H9 (cell line): ENCODE measurements around the gene MALAT1. TPM values are rescaled to one million over a fixed set of nuclear protein-coding genes. Genes with fewer than 3 reads are reported as not detected.

Source experiments
- DNase-seq: peaks from one replicate; pipeline ENCODE4 v3.0.0-alpha.2; 2017
- H2AFZ ChIP-seq: one replicate; pipeline ENCODE4 v1.6.1; 2013; ENCODE audit warnings: mild to moderate bottlenecking, low read length, control low read depth, moderate library complexity
- H2AK5ac ChIP-seq: 2 replicates; pipeline ENCODE4 v1.6.1; 2013; ENCODE audit warnings: low read length, control low read depth, mixed read lengths; ENCODE audit not compliant: insufficient read length
- H2BK120ac ChIP-seq: one replicate; pipeline ENCODE4 v1.6.1; 2013; ENCODE audit warnings: low read depth, mild to moderate bottlenecking, low read length, control low read depth, inconsistent platforms; ENCODE audit not compliant: poor library complexity, severe bottlenecking
- H2BK12ac ChIP-seq: 2 replicates; pipeline ENCODE4 v1.6.1; 2013; ENCODE audit warnings: low read length, control low read depth, mixed read lengths, low read depth; ENCODE audit not compliant: insufficient read length
- H2BK15ac ChIP-seq: 2 replicates; pipeline ENCODE4 v1.6.1; 2013; ENCODE audit warnings: low read depth, low read length, control low read depth
- H2BK20ac ChIP-seq: one replicate; pipeline ENCODE4 v1.6.1; 2013; ENCODE audit warnings: low read depth, mild to moderate bottlenecking, low read length, control low read depth, inconsistent platforms; ENCODE audit not compliant: poor library complexity, severe bottlenecking
- H2BK5ac ChIP-seq: 2 replicates; pipeline ENCODE4 v1.6.1; 2013; ENCODE audit warnings: low read length, control low read depth, mixed read lengths; ENCODE audit not compliant: insufficient read length
- H3K14ac ChIP-seq: 2 replicates; pipeline ENCODE4 v1.6.1; 2013; ENCODE audit warnings: low read length, control low read depth; ENCODE audit not compliant: insufficient read depth
- H3K18ac ChIP-seq: 2 replicates; pipeline ENCODE4 v1.6.1; 2013; ENCODE audit warnings: low read depth, mild to moderate bottlenecking, mixed read lengths, low read length, control low read depth; ENCODE audit not compliant: insufficient read length
- H3K23ac ChIP-seq: 2 replicates; pipeline ENCODE4 v1.6.1; 2013; ENCODE audit warnings: low read length, control low read depth, mixed read lengths, low read depth; ENCODE audit not compliant: insufficient read length
- H3K23me2 ChIP-seq: 2 replicates; pipeline ENCODE4 v1.6.1; 2013; ENCODE audit warnings: low read depth, mild to moderate bottlenecking, mixed read lengths, low read length, control low read depth; ENCODE audit not compliant: insufficient read length, poor library complexity, severe bottlenecking
- H3K27ac ChIP-seq: 2 replicates; pipeline ENCODE4 v1.5.1; 2013; ENCODE audit warnings: low read length, control low read depth, mixed read lengths, low read depth; ENCODE audit not compliant: insufficient read length
- H3K27me3 ChIP-seq: 2 replicates; pipeline ENCODE4 v1.6.1; 2013; ENCODE audit warnings: low read length, control low read depth, inconsistent platforms; ENCODE audit not compliant: insufficient read depth
- H3K4ac ChIP-seq: 2 replicates; pipeline ENCODE4 v1.6.1; 2013; ENCODE audit warnings: low read depth, mild to moderate bottlenecking, control low read depth, inconsistent platforms, low read length, moderate library complexity
- H3K4me1 ChIP-seq: 2 replicates; pipeline ENCODE4 v1.6.1; 2013; ENCODE audit warnings: low read length, control low read depth, inconsistent platforms; ENCODE audit not compliant: insufficient read depth
- H3K4me2 ChIP-seq: 2 replicates; pipeline ENCODE4 v1.6.1; 2013; ENCODE audit warnings: low read length, control low read depth, mixed read lengths; ENCODE audit not compliant: insufficient read length, insufficient read depth
- H3K56ac ChIP-seq: 2 replicates; pipeline ENCODE4 v1.6.1; 2013; ENCODE audit warnings: low read depth, mild to moderate bottlenecking, mixed read lengths, low read length, control low read depth; ENCODE audit not compliant: insufficient read length
- H3K79me1 ChIP-seq: 2 replicates; pipeline ENCODE4 v1.6.1; 2013; ENCODE audit warnings: low read depth, mild to moderate bottlenecking, moderate library complexity, low read length, control low read depth, inconsistent platforms; ENCODE audit not compliant: insufficient read depth, poor library complexity, severe bottlenecking
- H3K79me2 ChIP-seq: 2 replicates; pipeline ENCODE4 v1.6.1; 2013; ENCODE audit warnings: low read length, control low read depth, inconsistent platforms; ENCODE audit not compliant: insufficient read depth
- H3K9ac ChIP-seq: 2 replicates; pipeline ENCODE4 v1.6.1; 2013; ENCODE audit warnings: low read length, control low read depth, mixed read lengths; ENCODE audit not compliant: insufficient read length; ENCODE audit errors: extremely low read depth
- H3K9me3 ChIP-seq: one replicate; pipeline ENCODE4 v1.6.1; 2013; ENCODE audit warnings: low read depth, low read length, inconsistent platforms; ENCODE audit not compliant: control insufficient read depth
- H3T11ph ChIP-seq: one replicate; pipeline ENCODE4 v1.6.1; 2013; ENCODE audit warnings: mild to moderate bottlenecking, low read length, control low read depth, inconsistent platforms
- H4K20me1 ChIP-seq: one replicate; pipeline ENCODE4 v1.6.1; 2013; ENCODE audit not compliant: control insufficient read depth, insufficient read length, insufficient read depth
- H4K5ac ChIP-seq: 2 replicates; pipeline ENCODE4 v1.6.1; 2013; ENCODE audit warnings: low read depth, mild to moderate bottlenecking, mixed read lengths, low read length, control low read depth; ENCODE audit not compliant: insufficient read length
- H4K8ac ChIP-seq: replicated peaks from 2 replicates; pipeline ENCODE4 v1.6.1; 2013; ENCODE audit warnings: low read length, control low read depth, mixed read lengths, low read depth; ENCODE audit not compliant: insufficient read length
- H4K91ac ChIP-seq: 2 replicates; pipeline ENCODE4 v1.6.1; 2013; ENCODE audit warnings: low read depth, mild to moderate bottlenecking, moderate library complexity, mixed read lengths, low read length, control low read depth; ENCODE audit not compliant: insufficient read length
- H3K27ac Mint-ChIP-seq, 3 experiments: 2 replicates in 2 of 3; 3 replicates in 1 of 3; pipeline ENCODE4 v1.8.0; 2020 to 2021; ENCODE audit warnings: mixed read lengths in 3 of 3, mild to moderate bottlenecking in 1 of 3, moderate library complexity in 1 of 3
- H3K27me3 Mint-ChIP-seq: 2 replicates; pipeline ENCODE4 v1.8.0; 2021; ENCODE audit warnings: low read depth, mild to moderate bottlenecking, moderate library complexity, mixed read lengths
- H3K36me3 Mint-ChIP-seq, 3 experiments: 2 replicates in 2 of 3; 3 replicates in 1 of 3; pipeline ENCODE4 v1.8.0; 2020 to 2021; ENCODE audit warnings: low read depth in 3 of 3, mixed read lengths in 3 of 3; ENCODE audit not compliant: insufficient read depth in 1 of 3
- H3K4me1 Mint-ChIP-seq, 2 experiments: 2 replicates each; pipeline ENCODE4 v1.8.0; 2020; ENCODE audit warnings: mixed read lengths in 2 of 2
- H3K4me3 Mint-ChIP-seq, 2 experiments: 2 replicates in 1 of 2; 3 replicates in 1 of 2; pipeline ENCODE4 v1.8.0; 2020 to 2021; ENCODE audit warnings: mild to moderate bottlenecking in 2 of 2, mixed read lengths in 2 of 2, moderate library complexity in 1 of 2
- H3K9me3 Mint-ChIP-seq, 2 experiments: 2 replicates in 1 of 2; 3 replicates in 1 of 2; pipeline ENCODE4 v1.8.0; 2020; ENCODE audit warnings: mild to moderate bottlenecking in 2 of 2, mixed read lengths in 2 of 2, moderate library complexity in 1 of 2
- WGBS: extraction: QIAGEN DNeasy Blood & Tissue Kit; methylation state at CpG from one replicate; pipeline ENCODE4 v1.1.7; 2013; ENCODE audit warnings: missing lambda C conversion rate, low lambda C conversion rate, mixed read lengths; ENCODE audit not compliant: insufficient read length; ENCODE audit errors: extremely low coverage; 5-methylcytosine and 5-hydroxymethylcytosine counted together
- total RNA-seq: library from RNA; stranded (reverse); gene quantifications from 2 replicates; pipeline ENCODE4 v1.2.1, GENCODE V29; 2021
- TF ChIP-seq, protein P1 (sequence below): fragments of 200-600 bp; sonication (generic); conservative IDR thresholded peaks from 3 replicates; pipeline ENCODE4 v1.8.0; 2021; ENCODE audit warnings: antibody characterized with exemption, mild to moderate bottlenecking

Gene MALAT1
- total RNA-seq, 1 experiment from 2014 or later = 1,934 TPM

GRCh38 chr11:65501472-65502273, 2.8 kb downstream of the MALAT1 start:
- H3K4me1 ChIP-seq = no peaks in the 10 kb centered on the region; the same call in 1 of the 2 replicates
- H3K27ac ChIP-seq = no peak overlapping the region
- no peak overlapping the region for H3K4ac ChIP-seq
- DNase-seq = no peak
- peak overlapping the region; percentile 95 for H3K4me2 ChIP-seq
- H2BK120ac ChIP-seq = no peak overlapping the region
- TF ChIP-seq, protein P1, sequence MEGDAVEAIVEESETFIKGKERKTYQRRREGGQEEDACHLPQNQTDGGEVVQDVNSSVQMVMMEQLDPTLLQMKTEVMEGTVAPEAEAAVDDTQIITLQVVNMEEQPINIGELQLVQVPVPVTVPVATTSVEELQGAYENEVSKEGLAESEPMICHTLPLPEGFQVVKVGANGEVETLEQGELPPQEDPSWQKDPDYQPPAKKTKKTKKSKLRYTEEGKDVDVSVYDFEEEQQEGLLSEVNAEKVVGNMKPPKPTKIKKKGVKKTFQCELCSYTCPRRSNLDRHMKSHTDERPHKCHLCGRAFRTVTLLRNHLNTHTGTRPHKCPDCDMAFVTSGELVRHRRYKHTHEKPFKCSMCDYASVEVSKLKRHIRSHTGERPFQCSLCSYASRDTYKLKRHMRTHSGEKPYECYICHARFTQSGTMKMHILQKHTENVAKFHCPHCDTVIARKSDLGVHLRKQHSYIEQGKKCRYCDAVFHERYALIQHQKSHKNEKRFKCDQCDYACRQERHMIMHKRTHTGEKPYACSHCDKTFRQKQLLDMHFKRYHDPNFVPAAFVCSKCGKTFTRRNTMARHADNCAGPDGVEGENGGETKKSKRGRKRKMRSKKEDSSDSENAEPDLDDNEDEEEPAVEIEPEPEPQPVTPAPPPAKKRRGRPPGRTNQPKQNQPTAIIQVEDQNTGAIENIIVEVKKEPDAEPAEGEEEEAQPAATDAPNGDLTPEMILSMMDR = no peak
- H4K91ac ChIP-seq = no peak overlapping the region
- peak overlapping the region; percentile 97 for H3K9ac ChIP-seq
- no peak overlapping the region for H2BK20ac ChIP-seq
- peaks cover 26% of the 10 kb centered on the region for H3K23me2 ChIP-seq
- H3K18ac ChIP-seq = peak overlapping the region; percentile 15
- no peak overlapping the region for H2AK5ac ChIP-seq
- no peak overlapping the region for H2BK5ac ChIP-seq
- no peak overlapping the region for H4K8ac ChIP-seq
- H2AFZ ChIP-seq = no peak overlapping the region
- no peak overlapping the region for H2BK15ac ChIP-seq
- Mint-ChIP-seq H3K27me3 (no peaks in the 10 kb centered on the region), H3K9me3 (peaks cover 2 to 3% of the 10 kb centered on the region in 2 experiments; a peak in 3 of 5 replicates), H3K27ac (peak overlapping the region in 2 of 3 experiments; percentile 8 to 68; a peak in 3 of 7 replicates), H3K4me3 (no peak overlapping the region), H3K36me3 (peaks cover 0 to 33% (median 30%) of the 10 kb centered on the region in 3 experiments; a peak in 5 of 7 replicates), H3K4me1 (peaks cover 34 to 45% of the 10 kb centered on the region in 2 experiments)
- H3K79me2 ChIP-seq = peaks cover 42% of the 10 kb centered on the region
- H2BK12ac ChIP-seq = no peak overlapping the region
- no peak overlapping the region for H4K5ac ChIP-seq
- no peaks in the 10 kb centered on the region for H3K79me1 ChIP-seq
- no peaks in the 10 kb centered on the region for H3K27me3 ChIP-seq
- no peak overlapping the region for H3K23ac ChIP-seq
- no peak overlapping the region for H3T11ph ChIP-seq
- H3K14ac ChIP-seq = no peak overlapping the region
- no peaks in the 10 kb centered on the region for H4K20me1 ChIP-seq
- no CpG with 5 or more reads among the region's 3 CpGs for WGBS
- H3K9me3 ChIP-seq = no peaks in the 10 kb centered on the region
- no peak overlapping the region for H3K56ac ChIP-seq
